HepG2 (cell line): ENCODE measurements around the gene SYT7. TPM values are rescaled to one million over a fixed set of nuclear protein-coding genes. Genes with fewer than 3 reads are reported as not detected.

Source experiments
- DPF2 ChIP-seq: sonication (generic); formaldehyde crosslinking; IDR thresholded peaks from 2 replicates; pipeline ENCODE4 v1.4.0; 2020; ENCODE audit warnings: mild to moderate bottlenecking, low read depth, missing genetic modification reagents, borderline replicate concordance
- EP300 ChIP-seq, 3 experiments: sonication (generic) in 1 of 3; formaldehyde crosslinking in 1 of 3; IDR thresholded peaks; 2 replicates each; pipeline versions ENCODE4 v1.5.1 to v1.6.1; 2011 to 2020; ENCODE audit warnings: low read depth in 2 of 3, low read length in 2 of 3, borderline replicate concordance in 1 of 3, improper control_type of control experiment in 1 of 3, mild to moderate bottlenecking in 1 of 3, missing genetic modification reagents in 1 of 3, moderate library complexity in 1 of 3
- MLXIP ChIP-seq: sonication (generic); formaldehyde crosslinking; IDR thresholded peaks from 2 replicates; pipeline ENCODE4 v1.9.0; 2021; ENCODE audit warnings: missing genetic modification reagents, borderline replicate concordance
- MTA3 ChIP-seq: sonication (generic); formaldehyde crosslinking; IDR thresholded peaks from 2 replicates; pipeline ENCODE4 v1.4.0; 2020; ENCODE audit warnings: missing genetic modification reagents
- NCOA2 ChIP-seq: sonication (generic); formaldehyde crosslinking; IDR thresholded peaks from 2 replicates; pipeline ENCODE4 v1.8.0; 2022; ENCODE audit warnings: inconsistent platforms
- PHF5A ChIP-seq: IDR thresholded peaks from one replicate; pipeline ENCODE4 v1.6.1; 2018; ENCODE audit warnings: low read depth, missing genetic modification reagents; ENCODE audit not compliant: unreplicated experiment
- PRPF4 ChIP-seq: fragments of 200-400 bp; formaldehyde crosslinking; IDR thresholded peaks from 2 replicates; pipeline ENCODE4 v1.6.1; 2016; ENCODE audit warnings: low read length, low read depth; ENCODE audit not compliant: poor library complexity, severe bottlenecking
- SAFB2 ChIP-seq: sonication (generic); formaldehyde crosslinking; IDR thresholded peaks from 2 replicates; pipeline ENCODE4 v1.5.1; 2020; ENCODE audit warnings: missing genetic modification reagents, low read depth, mild to moderate bottlenecking, borderline replicate concordance
- STAT5B ChIP-seq: sonication (generic); formaldehyde crosslinking; IDR thresholded peaks from 2 replicates; pipeline ENCODE4 v1.4.0; 2020; ENCODE audit warnings: missing genetic modification reagents
- SYNCRIP ChIP-seq: fragments of 200-400 bp; formaldehyde crosslinking; IDR thresholded peaks from 2 replicates; pipeline ENCODE4 v1.6.1; 2018; ENCODE audit warnings: mild to moderate bottlenecking, low read depth, low read length; ENCODE audit not compliant: insufficient read depth
- TAF1 ChIP-seq: sonication (generic); formaldehyde crosslinking; IDR thresholded peaks from 2 replicates; pipeline ENCODE4 v1.4.0; 2020; ENCODE audit warnings: missing genetic modification reagents
- TFAP4 ChIP-seq: sonication (generic); IDR thresholded peaks from 2 replicates; pipeline ENCODE4 v1.6.1; 2016; ENCODE audit warnings: low read depth, borderline replicate concordance
- ZBTB7A ChIP-seq: sonication (generic); formaldehyde crosslinking; IDR thresholded peaks from 2 replicates; pipeline ENCODE4 v1.8.0; 2022; ENCODE audit warnings: mild to moderate bottlenecking, missing genetic modification reagents
- ZNF143 ChIP-seq: sonication (generic); formaldehyde crosslinking; IDR thresholded peaks from 2 replicates; pipeline ENCODE4 v1.4.0; 2020; ENCODE audit warnings: missing genetic modification reagents
- ZNF256 ChIP-seq: sonication (generic); formaldehyde crosslinking; conservative IDR thresholded peaks from 2 replicates; pipeline ENCODE4 v1.4.0; 2020; ENCODE audit warnings: missing genetic modification reagents
- ZNF567 ChIP-seq: sonication (generic); formaldehyde crosslinking; IDR thresholded peaks from 2 replicates; pipeline ENCODE4 v1.8.1; 2023; ENCODE audit warnings: mild to moderate bottlenecking, missing genetic modification reagents, borderline replicate concordance
- polyA plus RNA-seq, 8 experiments: library from polyadenylated mRNA; depleted of rRNA in 3 of 8; stranded (reverse) in 7 of 8; unstranded in 1 of 8; fragments of >200 nt; fragmentation: Illumina TruSeq in 4 of 8; extraction: Trizol in 4 of 8; gene quantifications; 2 replicates each; pipeline versions ENCODE4 v1.2.1 to v1.2.3, GENCODE V29; 2011 to 2016; ENCODE audit warnings: low read depth in 4 of 8, missing spikeins in 1 of 8, mixed read lengths in 1 of 8; ENCODE audit not compliant: insufficient read depth in 1 of 8
- total RNA-seq, 5 experiments: library from RNA; depleted of rRNA; stranded (reverse); fragments of >200 nt; fragmentation: Illumina TruSeq; extraction: Trizol; gene quantifications; 2 replicates each; pipeline ENCODE4 v1.2.3, GENCODE V29; 2016; ENCODE audit warnings: low read depth in 1 of 5
- TF ChIP-seq, protein P1 (sequence below): sonication (generic); formaldehyde crosslinking; IDR thresholded peaks from 2 replicates; pipeline ENCODE4 v1.5.0; 2020; ENCODE audit warnings: mild to moderate bottlenecking, missing genetic modification reagents, borderline replicate concordance
- TF ChIP-seq, protein P2 (sequence below): sonication (generic); formaldehyde crosslinking; IDR thresholded peaks from 2 replicates; pipeline ENCODE4 v1.8.0; 2023; ENCODE audit warnings: mild to moderate bottlenecking, missing genetic modification reagents

SYT7 gene
- total and polyA plus RNA-seq, 2 of the 13 experiments (the other 11 are each of a cell fraction or from before 2014, with no cell fraction given), result 1.4 to 4.4 TPM

DNA sequence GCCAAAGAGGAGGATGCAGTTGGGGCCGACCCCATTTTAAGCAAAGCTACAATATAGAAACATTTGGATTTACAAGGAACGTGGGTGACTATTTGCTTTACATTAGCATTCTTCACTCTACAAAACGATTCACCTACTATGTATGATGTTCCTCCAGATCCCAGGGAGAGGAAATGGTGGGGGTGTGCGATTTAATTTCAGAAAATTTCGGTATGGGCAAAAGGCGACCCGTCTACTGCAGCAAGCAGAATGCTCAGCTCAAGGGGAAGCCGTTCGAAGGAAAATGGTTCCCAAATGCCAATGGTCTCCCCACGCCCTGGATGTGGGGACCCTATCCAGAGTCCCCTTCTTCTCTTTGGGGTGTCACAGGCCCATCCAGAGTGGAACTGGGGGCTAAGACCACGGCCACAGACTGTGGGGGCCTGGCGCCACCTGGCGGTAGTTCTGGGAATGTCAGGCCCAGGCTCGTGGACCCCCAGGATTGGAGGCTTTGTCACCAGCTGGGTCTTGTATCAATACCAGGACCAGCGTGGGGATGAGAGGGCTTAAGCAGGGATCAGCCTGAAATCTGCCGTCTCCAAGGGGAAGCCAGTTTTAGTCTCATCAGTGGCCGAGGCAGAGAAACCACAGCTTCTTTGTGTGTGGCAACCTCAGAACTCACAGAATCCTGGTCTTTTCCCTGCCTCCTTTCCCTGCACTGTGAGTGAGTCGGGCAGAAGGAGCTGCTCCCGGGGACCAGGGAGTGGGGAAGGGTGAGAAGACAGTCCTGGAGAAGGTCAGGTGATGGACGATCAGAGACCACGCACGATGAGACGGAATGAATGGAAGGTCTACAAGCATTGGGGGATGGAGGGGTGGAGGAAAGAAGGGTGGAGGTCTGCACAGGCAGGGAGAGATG lies 64.0 kb downstream of the SYT7 start (continued):
- TF ChIP-seq ZBTB7A (CRISPR knock-in tag) (peak; percentile 53; the same call in 1 of the 2 replicates), TFAP4 (peak; percentile 16; the same call in 1 of the 2 replicates), STAT5B (no peak), NCOA2 (CRISPR knock-in tag) (no peak), MTA3 (CRISPR knock-in tag) (no peak), SAFB2 (CRISPR knock-in tag) (no peak), MLXIP (CRISPR knock-in tag) (no peak), DPF2 (CRISPR knock-in tag) (no peak), ZNF256 (no peak), ZNF567 (CRISPR knock-in tag) (no peak), PRPF4 (no peak), ZNF143 (no peak), PHF5A (CRISPR knock-in tag) (no peak), SYNCRIP (no peak), EP300 (IDR thresholded peaks at IDR 0.05; ENCODE audit: low read depth in 2 of 2, low read length in 2 of 2) (no peak), EP300 (CRISPR knock-in tag; IDR thresholded peaks at IDR 0.05; ENCODE audit: borderline replicate concordance) (no peak), TAF1 (no peak)
- TF ChIP-seq, protein P1, sequence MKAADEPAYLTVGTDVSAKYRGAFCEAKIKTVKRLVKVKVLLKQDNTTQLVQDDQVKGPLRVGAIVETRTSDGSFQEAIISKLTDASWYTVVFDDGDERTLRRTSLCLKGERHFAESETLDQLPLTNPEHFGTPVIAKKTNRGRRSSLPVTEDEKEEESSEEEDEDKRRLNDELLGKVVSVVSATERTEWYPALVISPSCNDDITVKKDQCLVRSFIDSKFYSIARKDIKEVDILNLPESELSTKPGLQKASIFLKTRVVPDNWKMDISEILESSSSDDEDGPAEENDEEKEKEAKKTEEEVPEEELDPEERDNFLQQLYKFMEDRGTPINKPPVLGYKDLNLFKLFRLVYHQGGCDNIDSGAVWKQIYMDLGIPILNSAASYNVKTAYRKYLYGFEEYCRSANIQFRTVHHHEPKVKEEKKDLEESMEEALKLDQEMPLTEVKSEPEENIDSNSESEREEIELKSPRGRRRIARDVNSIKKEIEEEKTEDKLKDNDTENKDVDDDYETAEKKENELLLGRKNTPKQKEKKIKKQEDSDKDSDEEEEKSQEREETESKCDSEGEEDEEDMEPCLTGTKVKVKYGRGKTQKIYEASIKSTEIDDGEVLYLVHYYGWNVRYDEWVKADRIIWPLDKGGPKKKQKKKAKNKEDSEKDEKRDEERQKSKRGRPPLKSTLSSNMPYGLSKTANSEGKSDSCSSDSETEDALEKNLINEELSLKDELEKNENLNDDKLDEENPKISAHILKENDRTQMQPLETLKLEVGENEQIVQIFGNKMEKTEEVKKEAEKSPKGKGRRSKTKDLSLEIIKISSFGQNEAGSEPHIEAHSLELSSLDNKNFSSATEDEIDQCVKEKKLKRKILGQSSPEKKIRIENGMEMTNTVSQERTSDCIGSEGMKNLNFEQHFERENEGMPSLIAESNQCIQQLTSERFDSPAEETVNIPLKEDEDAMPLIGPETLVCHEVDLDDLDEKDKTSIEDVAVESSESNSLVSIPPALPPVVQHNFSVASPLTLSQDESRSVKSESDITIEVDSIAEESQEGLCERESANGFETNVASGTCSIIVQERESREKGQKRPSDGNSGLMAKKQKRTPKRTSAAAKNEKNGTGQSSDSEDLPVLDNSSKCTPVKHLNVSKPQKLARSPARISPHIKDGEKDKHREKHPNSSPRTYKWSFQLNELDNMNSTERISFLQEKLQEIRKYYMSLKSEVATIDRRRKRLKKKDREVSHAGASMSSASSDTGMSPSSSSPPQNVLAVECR (CRISPR knock-in tag), result no peak
- TF ChIP-seq, protein P2, sequence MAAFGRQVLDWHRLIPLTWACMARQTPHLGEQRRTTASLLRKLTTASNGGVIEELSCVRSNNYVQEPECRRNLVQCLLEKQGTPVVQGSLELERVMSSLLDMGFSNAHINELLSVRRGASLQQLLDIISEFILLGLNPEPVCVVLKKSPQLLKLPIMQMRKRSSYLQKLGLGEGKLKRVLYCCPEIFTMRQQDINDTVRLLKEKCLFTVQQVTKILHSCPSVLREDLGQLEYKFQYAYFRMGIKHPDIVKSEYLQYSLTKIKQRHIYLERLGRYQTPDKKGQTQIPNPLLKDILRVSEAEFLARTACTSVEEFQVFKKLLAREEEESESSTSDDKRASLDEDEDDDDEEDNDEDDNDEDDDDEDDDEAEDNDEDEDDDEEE, result no peak
